HepG2 (cell line): ENCODE measurements around the gene SERINC5. TPM values are rescaled to one million over a fixed set of nuclear protein-coding genes. Genes with fewer than 3 reads are reported as not detected.

Experiments
- ATAC-seq: fragments of 200-7000 bp; cut with Tn5 transposase; 3 replicates; pipeline ENCODE4 v1.9.1; 2020; ENCODE audit warnings: mild to moderate bottlenecking, moderate library complexity
- BruUV-seq: library from RNA; stranded (reverse); fragments of 400-500 nt; replicated peaks from 2 replicates; lab custom pipeline; 2021; lab: Mats Ljungman, UMichigan
- CTCF ChIA-PET: fragments of 300-600 bp; formaldehyde crosslinking; extraction: SDS; loops from one replicate; lab custom pipeline; 2021; ENCODE audit warnings: low total read pairs, inconsistent platforms, low intra/inter-chr PET ratio; lab: Yijun Ruan, JAX
- POLR2A ChIA-PET: fragments of 350-600 bp; sonication (Branson Sonifier 250); formaldehyde crosslinking; loops from one replicate; lab custom pipeline; 2020; ENCODE audit warnings: antibody characterized with exemption, inconsistent platforms; lab: Yijun Ruan, JAX
- DNase-seq: peaks from one replicate; pipeline ENCODE4 v3.0.0-alpha.2; 2015; ENCODE audit warnings: low spot score
- FAIRE-seq: peaks from 3 replicates; lab custom pipeline; 2011; peaks lifted over from hg19 to GRCh38; lab: Jason Lieb, UNC
- H2AFZ ChIP-seq: one replicate; pipeline ENCODE4 v1.6.1; 2011; ENCODE audit warnings: low read length, inconsistent platforms
- H3K27ac ChIP-seq: fragments of 300-600 bp; 3 replicates; pipeline ENCODE4 v1.8.0; 2011; ENCODE audit warnings: mixed run types, mild to moderate bottlenecking, mixed read lengths, low read length, inconsistent platforms; ENCODE audit not compliant: insufficient read depth; ENCODE audit errors: extremely low read length
- H3K27me3 ChIP-seq, 2 experiments: fragments of 200-600 bp in 1 of 2; 2 replicates in 1 of 2; 3 replicates in 1 of 2; pipeline versions ENCODE4 v1.6.0 to v1.8.0; 2011; ENCODE audit warnings: low read length in 2 of 2, mild to moderate bottlenecking in 2 of 2, moderate library complexity in 2 of 2, inconsistent platforms in 1 of 2; ENCODE audit not compliant: insufficient read depth in 2 of 2, control insufficient read depth in 1 of 2
- H3K36me3 ChIP-seq, 2 experiments: fragments of 200-600 bp in 1 of 2; replicated peaks in 1 of 2; 2 replicates in 1 of 2; 3 replicates in 1 of 2; pipeline versions ENCODE4 v1.5.1 to v1.8.0; 2011; ENCODE audit warnings: low read length in 2 of 2, inconsistent platforms in 1 of 2; ENCODE audit not compliant: insufficient read depth in 2 of 2, control insufficient read depth in 1 of 2
- H3K4me1 ChIP-seq: 2 replicates; pipeline ENCODE4 v1.5.1; 2012; ENCODE audit warnings: low read length, inconsistent platforms; ENCODE audit not compliant: insufficient read depth
- H3K4me2 ChIP-seq: 2 replicates; pipeline ENCODE4 v1.6.0; 2011; ENCODE audit warnings: low read depth, low read length, inconsistent platforms
- H3K4me3 ChIP-seq, 3 experiments: fragments of 200-600 bp in 1 of 3; sonication (generic), shearing (Covaris generic) in 1 of 3; replicated peaks in 1 of 3; 2 replicates each; pipeline ENCODE4 v1.5.1; 2011 to 2016; ENCODE audit warnings: low read length in 3 of 3, inconsistent platforms in 2 of 3, low read depth in 2 of 3, mild to moderate bottlenecking in 2 of 3, control low read depth in 1 of 3, mixed read lengths in 1 of 3; ENCODE audit not compliant: insufficient read depth in 1 of 3
- H3K79me2 ChIP-seq: one replicate; pipeline ENCODE4 v1.6.1; 2011; ENCODE audit warnings: low read length, inconsistent platforms; ENCODE audit not compliant: insufficient read depth
- H3K9ac ChIP-seq: 2 replicates; pipeline ENCODE4 v1.6.0; 2011; ENCODE audit warnings: mild to moderate bottlenecking, low read depth, low read length, inconsistent platforms; ENCODE audit not compliant: insufficient read depth
- H3K9me3 ChIP-seq: 2 replicates; pipeline ENCODE4 v1.5.1; 2012; ENCODE audit warnings: mild to moderate bottlenecking, low read length
- H4K20me1 ChIP-seq: 2 replicates; pipeline ENCODE4 v1.6.0; 2011; ENCODE audit warnings: inconsistent platforms, mild to moderate bottlenecking, low read length, moderate library complexity; ENCODE audit not compliant: insufficient read depth
- ATF7-NPFF ChIP-seq: sonication (generic); formaldehyde crosslinking; IDR thresholded peaks from 2 replicates; pipeline ENCODE4 v1.8.1; 2023; ENCODE audit warnings: mild to moderate bottlenecking, low read depth, missing genetic modification reagents, moderate library complexity
- DRAP1 ChIP-seq: IDR thresholded peaks from 2 replicates; pipeline ENCODE4 v1.6.1; 2016; ENCODE audit warnings: missing genetic modification reagents, missing compliant biosample characterization
- GZF1 ChIP-seq: sonication (generic); formaldehyde crosslinking; IDR thresholded peaks from 2 replicates; pipeline ENCODE4 v1.5.1; 2020; ENCODE audit warnings: mild to moderate bottlenecking, missing genetic modification reagents
- PBX2 ChIP-seq: IDR thresholded peaks from 2 replicates; pipeline ENCODE4 v1.6.1; 2016; ENCODE audit warnings: control low read depth
- TEAD3 ChIP-seq: optimal IDR thresholded peaks from 2 replicates; pipeline ENCODE3; 2016; ENCODE audit warnings: borderline replicate concordance
- ZFAT ChIP-seq: sonication (generic); formaldehyde crosslinking; conservative IDR thresholded peaks from 2 replicates; pipeline ENCODE4 v1.8.1; 2023; ENCODE audit warnings: missing genetic modification reagents, inconsistent platforms
- ZNF446 ChIP-seq: sonication (generic); formaldehyde crosslinking; IDR thresholded peaks from 2 replicates; pipeline ENCODE4 v1.5.0; 2020; ENCODE audit warnings: mild to moderate bottlenecking, missing genetic modification reagents
- ZNF558 ChIP-seq: sonication (generic); formaldehyde crosslinking; IDR thresholded peaks from 2 replicates; pipeline ENCODE4 v1.9.0; 2022; ENCODE audit warnings: mild to moderate bottlenecking, missing genetic modification reagents, borderline replicate concordance
- ZNF772 ChIP-seq: sonication (generic); formaldehyde crosslinking; IDR thresholded peaks from 2 replicates; pipeline ENCODE4 v1.5.0; 2020; ENCODE audit warnings: mild to moderate bottlenecking, missing genetic modification reagents
- WGBS: methylation state at CpG from one replicate; pipeline ENCODE4 v1.1.6; 2017; ENCODE audit warnings: low lambda C conversion rate; 5-methylcytosine and 5-hydroxymethylcytosine counted together
- in situ Hi-C: cut with HindIII; loops from 2 replicates; pipeline ENCODE4 v1.10.0; 2017; ENCODE audit warnings: low pct_unique_long_range_greater_than_20kb; ENCODE audit not compliant: extremely low pct_ligation_motif_present
- intact Hi-C: fragments of 100-400 bp; cut with micrococcal nuclease; formaldehyde crosslinking; loops from one replicate; pipeline ENCODE4 v1.10.0; 2022; ENCODE audit not compliant: unreplicated experiment
- polyA plus RNA-seq, 8 experiments: library from polyadenylated mRNA; depleted of rRNA in 3 of 8; stranded (reverse) in 7 of 8; unstranded in 1 of 8; fragments of >200 nt; fragmentation: Illumina TruSeq in 4 of 8; extraction: Trizol in 4 of 8; gene quantifications; 2 replicates each; pipeline versions ENCODE4 v1.2.1 to v1.2.3, GENCODE V29; 2011 to 2016; ENCODE audit warnings: low read depth in 4 of 8, missing spikeins in 1 of 8, mixed read lengths in 1 of 8; ENCODE audit not compliant: insufficient read depth in 1 of 8
- total RNA-seq, 5 experiments: library from RNA; depleted of rRNA; stranded (reverse); fragments of >200 nt; fragmentation: Illumina TruSeq; extraction: Trizol; gene quantifications; 2 replicates each; pipeline ENCODE4 v1.2.3, GENCODE V29; 2016; ENCODE audit warnings: low read depth in 1 of 5

Gene SERINC5
- total and polyA plus RNA-seq, 2 of the 13 experiments (the other 11 are each of a cell fraction or from before 2014, with no cell fraction given) = 17.3 to 22.8 TPM

DNA sequence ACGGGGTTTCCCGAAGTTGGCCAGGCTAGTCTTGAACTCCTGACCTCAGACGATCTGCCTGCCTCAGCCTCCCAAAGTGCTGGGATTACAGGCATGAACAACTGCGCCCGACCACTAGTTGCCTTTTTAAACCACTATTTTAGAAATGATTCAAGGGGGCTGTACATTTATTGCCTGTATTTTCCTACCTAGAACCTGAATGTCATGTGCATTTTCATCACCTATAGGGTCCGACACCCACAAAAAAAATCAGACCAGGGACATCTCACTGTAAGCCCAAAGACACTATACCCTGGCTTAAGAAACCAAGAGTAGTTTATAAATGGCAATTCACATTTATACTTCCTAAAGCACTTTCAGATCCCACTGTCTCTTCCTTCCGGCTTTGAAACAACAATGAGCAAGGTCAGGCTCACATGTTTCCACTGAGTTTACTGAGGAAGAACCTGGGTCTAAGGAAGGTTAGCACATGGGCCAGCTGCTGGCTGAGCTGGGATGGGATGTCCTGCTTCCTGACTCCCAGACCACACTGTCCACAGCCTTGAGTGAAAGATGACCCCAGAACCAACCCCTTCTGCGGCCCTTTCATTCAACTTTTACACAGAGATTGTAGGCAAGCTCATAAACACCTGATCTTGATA lies 87.3 kb downstream of the SERINC5 start:
- H3K27me3 ChIP-seq = no peaks in the 10 kb centered on the region
- peaks cover 14 to 21% of the 10 kb centered on the region in 2 experiments; a peak in 4 of 5 replicates for H3K36me3 ChIP-seq
- no peaks in the 10 kb centered on the region for H4K20me1 ChIP-seq
- H3K4me2 ChIP-seq = no peak overlapping the region
- ChIA-PET POLR2A (no interaction called here), CTCF (no interaction called here)
- no peak overlapping the region for H3K4me3 ChIP-seq
- H3K9me3 ChIP-seq = no peaks in the 10 kb centered on the region
- H3K4me1 ChIP-seq = peaks cover 20% of the 10 kb centered on the region
- H3K79me2 ChIP-seq = no peaks in the 10 kb centered on the region
- no peak overlapping the region for H3K27ac ChIP-seq
- intact Hi-C loops (no loop called here), in situ Hi-C loops (no loop called here)
- H3K9ac ChIP-seq = no peak overlapping the region
- 98% methylated on average over 8 of the region's 8 CpGs for WGBS
- BruUV-seq = no TSS peak
- no peak overlapping the region for H2AFZ ChIP-seq
- TF ChIP-seq ZFAT = no peak
- no peak for TF ChIP-seq GZF1 (CRISPR knock-in tag)
- TF ChIP-seq ZNF446 (CRISPR knock-in tag) = no peak
- TF ChIP-seq PBX2 = no peak
- no peak for TF ChIP-seq ATF7-NPFF (CRISPR knock-in tag)
- TF ChIP-seq TEAD3 (CRISPR knock-in tag) = no peak
- no peak for TF ChIP-seq DRAP1
- TF ChIP-seq ZNF772 = no peak
- TF ChIP-seq ZNF558 = no peak
- no peak for FAIRE-seq
- ATAC-seq = no peak
- no peak for DNase-seq
